Fibroblast of gingiva (primary cell): ENCODE data around the gene TRIM24.

Source experiments
- DNase-seq: peaks from one replicate; pipeline ENCODE4 v3.0.0-alpha.2; 2011; ENCODE audit warnings: low read depth

TRIM24 gene

GRCh38 chr7:138538518-138538917, 78.5 kb downstream of the TRIM24 start:
- DNase-seq, result peak; percentile 66

GRCh38 chr7:138538997-138539644, 79.1 kb downstream of the TRIM24 start:
- no peak for DNase-seq

- no peak for DNase-seq
These were observed 82.1 kb downstream of the TRIM24 start for GRCh38 chr7:138542183-138542582.

GRCh38 chr7:138543739-138544138, 83.7 kb downstream of the TRIM24 start:
- DNase-seq, result no peak

- no peak for DNase-seq
These were observed 85.1 kb downstream of the TRIM24 start for GRCh38 chr7:138545123-138545522.

DNA sequence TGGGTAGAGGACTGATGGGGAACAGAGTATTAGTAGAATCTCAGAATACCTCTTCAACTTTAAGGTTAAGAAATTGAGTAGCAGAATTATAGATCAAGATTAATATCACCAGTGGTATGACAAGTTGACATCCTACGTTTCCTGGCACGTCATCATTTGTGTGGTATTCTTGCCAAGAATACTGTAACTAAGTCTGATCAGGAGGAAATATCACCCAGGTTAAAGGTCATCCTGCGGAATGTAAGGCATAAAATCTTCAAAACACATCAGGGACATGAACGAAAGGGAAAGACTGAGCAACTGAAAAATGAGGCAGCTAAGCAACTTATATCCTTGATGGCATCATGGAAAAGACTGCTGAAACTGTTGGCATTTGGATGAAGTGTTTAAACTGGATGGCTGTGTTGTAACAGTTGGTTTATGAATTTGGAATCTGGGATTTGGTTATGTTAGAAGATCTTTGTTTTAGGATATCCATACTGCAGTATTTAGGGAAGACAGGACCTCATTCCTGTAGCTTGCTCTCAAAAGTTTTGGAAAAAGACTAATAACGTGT, 86.1 kb downstream of the TRIM24 start:
- DNase-seq, result no peak

- DNase-seq, result no peak
These were observed 86.8 kb downstream of the TRIM24 start for GRCh38 chr7:138546829-138547228.

- DNase-seq, result peak; percentile 12
These were observed 89.0 kb downstream of the TRIM24 start for GRCh38 chr7:138549082-138549481.

DNA sequence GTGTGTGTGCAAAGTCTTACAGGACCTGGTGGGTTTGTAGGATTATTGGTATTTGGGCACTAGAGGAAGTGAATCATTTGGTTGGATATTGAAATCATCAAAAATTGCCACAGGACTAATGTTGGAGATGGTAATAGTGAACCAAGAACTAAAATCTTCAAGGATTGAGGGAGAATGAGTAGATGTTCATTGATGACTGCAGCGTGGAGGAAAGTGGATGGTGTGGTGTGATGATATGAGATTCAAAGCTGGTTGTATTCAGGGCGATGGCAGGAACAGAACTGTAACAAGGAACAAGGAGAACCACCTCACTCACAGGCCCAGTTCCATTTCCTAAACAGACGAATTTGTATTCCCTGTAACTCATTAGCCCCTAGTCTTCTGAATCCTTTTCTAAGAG, 90.3 kb downstream of the TRIM24 start:
- no peak for DNase-seq

- no peak for DNase-seq
These were observed 91.0 kb downstream of the TRIM24 start for GRCh38 chr7:138551102-138551501.

DNA sequence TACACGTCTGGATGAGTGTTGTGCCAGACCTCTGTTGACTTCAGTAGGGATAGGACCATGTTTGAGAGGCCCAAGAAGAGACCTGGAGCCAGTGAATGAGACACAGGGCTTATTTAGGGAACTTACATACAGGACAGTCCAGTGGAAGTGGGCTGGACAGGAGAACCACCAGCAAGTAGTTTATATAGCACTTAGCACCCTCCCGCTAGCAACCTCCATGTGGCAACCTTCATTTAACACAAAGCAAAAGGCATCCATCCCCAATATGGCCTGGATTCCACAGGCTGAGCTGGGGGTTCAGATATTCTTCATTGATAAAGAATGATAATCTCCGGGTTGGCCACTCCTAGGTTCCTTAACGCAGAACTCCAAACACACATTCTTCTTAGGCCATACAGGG, 93.7 kb downstream of the TRIM24 start:
- DNase-seq, result no peak

DNA sequence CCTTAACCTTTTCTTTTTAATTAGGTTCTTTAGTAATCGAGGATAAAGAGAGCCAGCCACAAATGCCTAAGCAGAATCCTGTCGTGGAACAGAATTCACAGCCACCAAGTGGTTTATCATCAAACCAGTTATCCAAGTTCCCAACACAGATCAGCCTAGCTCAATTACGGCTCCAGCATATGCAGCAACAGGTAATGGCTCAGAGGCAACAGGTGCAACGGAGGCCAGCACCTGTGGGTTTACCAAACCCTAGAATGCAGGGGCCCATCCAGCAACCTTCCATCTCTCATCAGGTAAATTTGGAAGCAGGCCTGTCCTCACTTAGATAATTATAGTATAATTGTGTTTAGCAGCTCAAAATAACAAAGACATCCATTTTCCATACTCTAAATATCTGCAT, 94.6 kb downstream of the TRIM24 start:
- DNase-seq, result no peak

DNA sequence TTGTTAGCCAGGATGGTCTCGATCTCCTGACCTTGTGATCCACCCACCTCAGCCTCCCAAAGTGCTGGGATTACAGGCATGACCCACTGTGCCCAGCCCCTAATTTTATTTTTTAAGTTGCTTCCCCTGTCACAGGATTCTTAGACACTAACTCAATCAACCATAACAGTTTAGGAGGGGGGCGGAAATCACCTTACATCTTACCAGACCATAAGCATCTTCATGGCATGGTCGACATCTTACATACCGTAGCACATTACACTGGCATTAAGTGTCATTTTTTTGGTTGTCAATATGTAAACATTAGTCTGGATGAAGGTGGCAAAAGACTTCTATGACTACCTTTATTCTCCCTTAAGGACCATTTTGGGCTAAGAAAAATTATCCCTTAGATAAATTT, 95.6 kb downstream of the TRIM24 start:
- DNase-seq, result no peak

GRCh38 chr7:138556771-138557484, 96.9 kb downstream of the TRIM24 start:
- DNase-seq, result no peak

DNA sequence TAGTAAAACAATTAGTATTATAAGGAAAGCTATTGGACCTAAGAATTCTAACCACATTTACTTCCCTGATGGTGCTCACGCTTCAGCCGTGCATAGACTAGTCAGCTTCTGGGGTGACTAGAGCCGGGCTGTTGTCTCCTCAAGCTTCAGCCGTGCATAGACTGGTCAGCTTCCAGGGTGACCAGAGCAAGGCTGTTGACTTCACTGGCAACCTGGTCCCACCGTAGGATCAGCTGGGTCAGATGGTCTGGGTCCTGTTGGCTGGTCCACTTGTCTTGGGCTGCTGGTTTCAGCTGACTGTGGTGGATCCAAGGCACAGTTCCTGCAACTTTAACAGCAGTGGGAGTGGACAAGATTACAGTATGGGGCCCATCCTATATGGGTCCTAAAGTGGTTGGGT, 99.4 kb downstream of the TRIM24 start:
- DNase-seq, result no peak

DNA sequence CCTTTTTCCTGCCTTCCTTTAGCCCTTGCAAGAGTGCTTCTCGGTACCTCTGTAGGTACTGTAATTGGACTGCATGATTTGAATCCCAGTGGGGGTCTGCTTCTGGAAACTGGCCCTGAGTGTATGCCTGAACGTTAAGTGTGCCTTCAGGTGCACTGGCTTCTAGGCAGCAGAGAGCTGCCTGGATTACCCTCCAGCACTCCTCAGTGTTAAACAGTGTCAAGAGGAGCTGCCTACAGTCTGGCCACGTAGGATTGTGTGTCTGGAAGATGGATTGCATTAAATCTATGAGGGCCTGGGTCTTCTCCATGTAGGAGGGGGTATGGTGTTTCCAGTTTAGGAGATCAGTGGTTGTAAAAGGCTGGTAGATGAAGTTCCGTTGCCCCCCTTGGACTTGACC, 103.7 kb downstream of the TRIM24 start:
- no peak for DNase-seq

- DNase-seq, result no peak
These were observed 104.3 kb downstream of the TRIM24 start for GRCh38 chr7:138564365-138564764.

GRCh38 chr7:138565071-138565450, 105.0 kb downstream of the TRIM24 start:
- DNase-seq, result no peak

DNA sequence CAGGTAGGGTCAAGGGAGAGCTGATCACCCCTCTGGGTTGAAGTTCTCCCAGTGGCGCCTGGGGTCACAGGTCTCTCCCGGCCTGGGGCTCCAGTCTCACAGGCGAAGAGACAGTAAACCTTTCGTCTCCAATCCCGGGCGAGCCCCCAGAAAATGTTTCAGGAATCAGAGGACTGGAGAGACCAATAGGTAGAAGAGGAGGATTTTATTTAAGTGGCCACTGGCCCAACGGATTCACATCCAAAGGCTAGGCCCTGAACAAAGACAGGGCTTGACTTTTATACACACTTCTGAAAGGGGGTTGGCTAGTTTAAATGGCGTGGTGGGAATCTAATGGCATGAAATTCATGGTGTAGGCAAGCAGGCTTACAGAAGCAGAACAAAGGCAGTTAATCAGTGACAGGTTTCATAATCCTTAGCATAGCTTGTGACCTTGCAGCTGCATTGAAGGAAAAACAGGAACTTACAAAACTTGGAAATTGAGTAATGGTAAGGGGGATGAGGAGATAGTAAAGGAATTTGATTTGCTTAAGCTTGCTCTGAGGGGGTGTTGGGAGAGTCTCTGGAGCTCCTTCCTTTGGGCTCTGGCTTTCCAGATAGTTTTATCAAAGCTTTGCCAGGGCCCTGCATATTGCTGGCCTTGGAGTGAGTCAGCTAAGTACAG, 105.5 kb downstream of the TRIM24 start:
- peak; percentile 82 for DNase-seq

DNA sequence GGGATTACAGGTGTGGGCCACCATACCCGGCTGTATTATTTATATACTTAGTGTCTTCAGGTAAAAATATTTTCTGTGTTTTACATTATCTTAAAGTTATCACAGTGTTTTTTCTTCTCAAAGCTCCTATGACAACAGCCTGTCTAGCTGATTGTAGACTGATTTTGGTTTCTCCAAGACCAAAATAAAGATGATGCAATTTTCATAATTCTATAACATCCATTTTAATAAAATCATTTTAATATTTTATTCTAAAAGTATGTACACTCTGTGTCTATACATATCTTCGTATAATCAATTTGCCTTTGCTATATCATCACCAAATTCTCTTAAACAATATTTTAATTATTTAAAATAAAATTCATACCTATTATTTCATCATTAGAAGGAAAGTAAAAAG, 108.6 kb downstream of the TRIM24 start:
- no peak for DNase-seq

DNA sequence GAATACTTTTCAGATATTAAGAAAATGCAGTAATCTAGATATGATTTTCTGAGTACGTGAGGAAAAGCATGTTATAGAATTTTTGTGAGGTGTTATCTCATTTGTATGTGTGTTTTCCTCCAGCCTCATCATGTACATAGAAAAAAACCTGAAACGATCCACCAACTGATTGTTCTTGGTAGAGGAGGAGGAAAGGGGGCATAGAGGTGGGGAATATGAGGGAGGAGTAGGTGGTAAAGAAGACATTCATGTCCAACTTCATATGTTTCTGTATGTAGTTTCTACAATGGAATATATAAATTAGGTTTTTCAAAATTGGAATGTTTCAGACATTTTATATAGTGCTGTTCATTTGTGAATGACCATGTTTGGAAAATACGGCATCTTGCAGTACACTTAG, 109.4 kb downstream of the TRIM24 start:
- DNase-seq, result no peak

- no peak for DNase-seq
These were observed 110.7 kb downstream of the TRIM24 start for GRCh38 chr7:138570715-138571114.

- no peak for DNase-seq
These were observed 113.7 kb downstream of the TRIM24 start for GRCh38 chr7:138573741-138574140.
